Retinal pigment epithelial cell (primary cell): ENCODE data around the gene SLC7A7.
A peak's percentile ranks its signal among the peaks of the same experiment; 100 is the strongest.

ENCODE experiments used
- DNase-seq: peaks from one replicate; pipeline ENCODE4 v3.0.0-alpha.2; 2010; ENCODE audit warnings: low read depth
- H3K4me3 ChIP-seq: 2 replicates; pipeline ENCODE4 v1.5.1; 2011; ENCODE audit warnings: mild to moderate bottlenecking, low read length, control low read depth, moderate library complexity
- CTCF ChIP-seq: conservative IDR thresholded peaks from 2 replicates; pipeline ENCODE4 v1.5.1; 2011; ENCODE audit warnings: low read depth, low read length, control low read depth, inconsistent platforms

Gene SLC7A7

GRCh38 chr14:22822571-22823098, 7.4 kb upstream of the SLC7A7 start:
- peak overlapping the region; percentile 31 for H3K4me3 ChIP-seq
- DNase-seq = peak; percentile 54
- TF ChIP-seq CTCF = peak; percentile 88

DNA sequence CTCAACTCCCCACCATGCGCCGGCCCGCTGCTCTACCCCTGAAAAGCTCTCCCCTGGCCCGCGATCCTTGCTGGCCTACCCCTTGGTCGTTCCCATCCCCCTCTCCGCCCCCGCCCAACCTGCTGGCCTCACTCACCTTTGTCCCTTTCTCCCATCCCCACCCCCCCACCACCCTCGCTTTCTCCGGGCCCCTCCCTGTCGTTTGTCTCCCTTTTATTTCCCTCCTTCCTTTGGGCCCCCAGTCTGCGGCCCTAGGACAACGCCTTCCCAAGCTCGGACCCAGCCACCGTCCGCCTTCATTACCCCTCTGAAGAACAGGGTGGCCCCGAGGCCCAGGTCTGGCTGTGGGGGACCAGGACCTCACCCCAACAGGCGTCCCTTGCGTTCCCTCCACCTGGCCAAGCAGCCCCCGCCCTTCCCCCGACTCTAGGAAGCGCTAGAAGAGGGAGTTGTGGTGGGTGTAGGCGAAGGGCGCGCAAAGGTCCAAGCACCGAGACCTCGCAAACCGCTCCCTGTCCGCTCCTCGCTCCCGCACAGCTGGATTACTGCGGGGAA, 6.9 kb upstream of the SLC7A7 start:
- no peak for TF ChIP-seq CTCF
- DNase-seq = no peak
- peak overlapping the region; percentile 31 for H3K4me3 ChIP-seq

GRCh38 chr14:22821193-22822015, 6.2 kb upstream of the SLC7A7 start:
- no peak for TF ChIP-seq CTCF
- DNase-seq = no peak
- no peak overlapping the region for H3K4me3 ChIP-seq

GRCh38 chr14:22820731-22821130, 5.5 kb upstream of the SLC7A7 start:
- DNase-seq = no peak
- no peak overlapping the region for H3K4me3 ChIP-seq
- TF ChIP-seq CTCF = no peak

- H3K4me3 ChIP-seq = no peak overlapping the region
- DNase-seq = no peak
- no peak for TF ChIP-seq CTCF
Measured at GRCh38 chr14:22819151-22819988, 4.1 kb upstream of the SLC7A7 start.

GRCh38 chr14:22814373-22814772, 862 bp downstream of the SLC7A7 start:
- no peak for DNase-seq
- no peak for TF ChIP-seq CTCF
- H3K4me3 ChIP-seq = no peak overlapping the region
